BE2C (cell line): Measurements from ENCODE around the gene CHSY3.

Experiments
- DNase-seq: peaks from one replicate; pipeline ENCODE4 v3.0.0-alpha.2; 2020
- H3K27me3 ChIP-seq: fragments of 250-450 bp; sonication (Bioruptor Pico); 2 replicates; pipeline ENCODE4 v1.5.1; 2020; ENCODE audit warnings: mild to moderate bottlenecking
- H3K36me3 ChIP-seq: fragments of 250-450 bp; sonication (Bioruptor Pico); 2 replicates; pipeline ENCODE4 v1.5.1; 2020; ENCODE audit warnings: mild to moderate bottlenecking
- H3K4me1 ChIP-seq: fragments of 250-450 bp; sonication (Bioruptor Pico); 2 replicates; pipeline ENCODE4 v1.5.1; 2020
- H3K4me3 ChIP-seq: 2 replicates; pipeline ENCODE4 v1.5.1; 2011; ENCODE audit warnings: low read depth, low read length
- H3K9me3 ChIP-seq: fragments of 250-450 bp; sonication (Bioruptor Pico); 2 replicates; pipeline ENCODE4 v1.5.1; 2020
- TF ChIP-seq, protein P1 (sequence below): IDR thresholded peaks from 2 replicates; pipeline ENCODE4 v1.5.1; 2012; ENCODE audit warnings: mild to moderate bottlenecking, low read depth, low read length

CHSY3 gene

DNA sequence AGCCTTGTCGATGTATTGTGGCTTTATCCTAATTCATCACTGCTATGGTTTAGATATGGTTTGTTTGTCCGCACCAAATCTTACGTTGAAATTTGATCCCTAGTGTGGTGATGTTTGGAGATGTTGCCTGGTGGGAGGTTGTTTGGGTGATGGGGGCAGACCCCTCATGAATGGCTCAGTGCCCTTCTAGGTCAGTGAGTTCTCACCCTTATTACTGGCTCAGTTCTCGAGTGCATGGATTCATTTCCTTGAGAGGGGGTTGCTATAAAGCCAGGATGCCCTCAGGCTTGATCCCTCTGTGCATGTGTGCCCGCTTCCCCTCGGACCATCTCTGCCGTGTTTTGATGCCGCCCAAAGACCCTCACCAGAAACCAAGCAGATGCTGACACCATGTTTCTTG is 114.4 kb downstream of the CHSY3 start:
- H3K27me3 ChIP-seq: no peaks in the 10 kb centered on the region
- H3K4me3 ChIP-seq: no peak overlapping the region
- DNase-seq: no peak
- no peaks in the 10 kb centered on the region for H3K4me1 ChIP-seq
- TF ChIP-seq, protein P1, sequence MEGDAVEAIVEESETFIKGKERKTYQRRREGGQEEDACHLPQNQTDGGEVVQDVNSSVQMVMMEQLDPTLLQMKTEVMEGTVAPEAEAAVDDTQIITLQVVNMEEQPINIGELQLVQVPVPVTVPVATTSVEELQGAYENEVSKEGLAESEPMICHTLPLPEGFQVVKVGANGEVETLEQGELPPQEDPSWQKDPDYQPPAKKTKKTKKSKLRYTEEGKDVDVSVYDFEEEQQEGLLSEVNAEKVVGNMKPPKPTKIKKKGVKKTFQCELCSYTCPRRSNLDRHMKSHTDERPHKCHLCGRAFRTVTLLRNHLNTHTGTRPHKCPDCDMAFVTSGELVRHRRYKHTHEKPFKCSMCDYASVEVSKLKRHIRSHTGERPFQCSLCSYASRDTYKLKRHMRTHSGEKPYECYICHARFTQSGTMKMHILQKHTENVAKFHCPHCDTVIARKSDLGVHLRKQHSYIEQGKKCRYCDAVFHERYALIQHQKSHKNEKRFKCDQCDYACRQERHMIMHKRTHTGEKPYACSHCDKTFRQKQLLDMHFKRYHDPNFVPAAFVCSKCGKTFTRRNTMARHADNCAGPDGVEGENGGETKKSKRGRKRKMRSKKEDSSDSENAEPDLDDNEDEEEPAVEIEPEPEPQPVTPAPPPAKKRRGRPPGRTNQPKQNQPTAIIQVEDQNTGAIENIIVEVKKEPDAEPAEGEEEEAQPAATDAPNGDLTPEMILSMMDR: no peak
- no peaks in the 10 kb centered on the region; the same call in 1 of the 2 replicates for H3K9me3 ChIP-seq
- no peaks in the 10 kb centered on the region for H3K36me3 ChIP-seq

DNA sequence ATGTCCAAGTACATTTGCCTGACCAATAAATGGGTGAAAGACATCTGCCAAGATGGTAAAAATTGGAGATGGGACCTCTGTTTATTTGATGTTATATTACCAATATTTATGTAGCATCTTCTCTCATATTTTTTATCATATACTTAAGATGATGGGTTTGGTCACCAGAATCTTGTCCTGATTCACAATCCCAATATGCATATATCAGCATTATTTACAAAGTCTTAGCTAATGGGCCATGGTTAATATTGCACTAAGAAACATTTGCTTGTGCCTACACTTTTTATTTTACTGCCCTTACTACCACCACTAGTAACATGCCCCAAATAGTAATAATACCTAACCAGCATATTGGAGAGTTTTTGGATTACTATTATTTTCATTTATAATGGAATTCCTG is 116.7 kb downstream of the CHSY3 start:
- Histone ChIP-seq H3K4me1 (no peaks in the 10 kb centered on the region), H3K9me3 (no peaks in the 10 kb centered on the region; the same call in 1 of the 2 replicates), H3K4me3 (no peak overlapping the region), H3K36me3 (no peaks in the 10 kb centered on the region), H3K27me3 (no peaks in the 10 kb centered on the region)
- TF ChIP-seq, protein P1: no peak
- no peak for DNase-seq

DNA sequence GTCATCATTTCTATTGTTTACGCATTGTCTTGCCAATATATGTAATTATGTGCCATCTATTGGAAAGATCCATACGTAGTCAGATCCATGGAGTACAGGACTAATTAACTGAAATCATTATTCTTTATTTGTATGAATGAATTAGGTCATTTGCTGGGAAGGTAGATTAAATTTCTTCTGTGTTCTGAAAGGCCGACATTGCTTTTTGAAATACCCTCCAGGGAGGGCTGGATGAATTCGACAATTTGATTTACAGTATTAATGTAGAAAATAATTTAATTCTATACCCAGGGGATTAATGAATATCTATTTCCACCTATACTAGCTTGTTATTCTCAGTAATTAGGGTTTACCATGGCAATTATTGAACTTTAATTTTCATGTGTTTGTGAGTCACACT is 117.6 kb downstream of the CHSY3 start:
- TF ChIP-seq, protein P1: no peak
- no peak for DNase-seq
- Histone ChIP-seq H3K4me1 (no peaks in the 10 kb centered on the region), H3K9me3 (no peaks in the 10 kb centered on the region; the same call in 1 of the 2 replicates), H3K36me3 (no peaks in the 10 kb centered on the region), H3K4me3 (no peak overlapping the region), H3K27me3 (no peaks in the 10 kb centered on the region)

DNA sequence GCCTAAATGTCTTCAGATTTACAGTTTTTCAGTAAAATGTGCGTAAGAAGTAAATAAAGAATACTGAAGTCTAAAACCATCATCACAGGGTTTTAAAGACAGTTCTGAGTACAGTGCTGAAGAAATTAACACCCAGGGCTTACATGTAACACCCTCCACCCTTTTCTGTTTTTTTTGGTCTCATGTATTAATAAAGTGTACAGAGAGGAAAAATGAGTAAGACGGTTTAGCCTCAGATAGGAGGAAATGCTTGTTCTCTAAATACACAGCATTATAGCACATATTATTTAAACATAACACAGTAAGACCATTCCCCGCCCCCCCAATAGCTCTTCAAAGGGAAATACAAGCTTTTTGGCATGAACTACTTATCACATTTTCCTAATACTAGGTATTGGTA is 119.3 kb downstream of the CHSY3 start:
- H3K4me3 ChIP-seq: no peak overlapping the region

DNA sequence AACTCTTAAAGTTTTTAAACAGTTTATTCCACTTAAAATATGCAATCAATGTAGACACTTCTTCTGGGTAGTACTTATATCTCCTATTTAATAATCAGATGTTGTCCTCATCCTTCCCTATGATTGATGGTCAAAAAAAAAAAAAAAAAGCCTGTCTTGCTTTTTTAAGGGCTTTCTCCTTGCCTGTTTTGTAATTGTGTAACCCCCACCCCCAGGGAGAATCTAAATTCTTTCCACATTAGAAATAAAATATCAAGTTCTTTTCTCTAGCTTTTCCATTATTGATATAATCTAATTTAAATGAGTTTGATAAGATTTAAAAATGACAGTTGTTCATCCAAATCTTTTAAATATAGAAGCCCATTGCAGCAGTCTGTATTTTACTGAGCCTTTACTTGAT is 119.7 kb downstream of the CHSY3 start:
- H3K36me3 ChIP-seq: no peaks in the 10 kb centered on the region
- no peak for DNase-seq
- no peaks in the 10 kb centered on the region for H3K27me3 ChIP-seq
- H3K9me3 ChIP-seq: no peaks in the 10 kb centered on the region
- no peaks in the 10 kb centered on the region for H3K4me1 ChIP-seq
- no peak overlapping the region for H3K4me3 ChIP-seq
- TF ChIP-seq, protein P1: no peak

More for the DNA sequence above, 119.3 kb downstream of the CHSY3 start:
- TF ChIP-seq, protein P1: no peak
- no peaks in the 10 kb centered on the region for H3K4me1 ChIP-seq
- no peak for DNase-seq
- no peaks in the 10 kb centered on the region for H3K27me3 ChIP-seq
- no peaks in the 10 kb centered on the region for H3K36me3 ChIP-seq
- H3K9me3 ChIP-seq: no peaks in the 10 kb centered on the region

DNA sequence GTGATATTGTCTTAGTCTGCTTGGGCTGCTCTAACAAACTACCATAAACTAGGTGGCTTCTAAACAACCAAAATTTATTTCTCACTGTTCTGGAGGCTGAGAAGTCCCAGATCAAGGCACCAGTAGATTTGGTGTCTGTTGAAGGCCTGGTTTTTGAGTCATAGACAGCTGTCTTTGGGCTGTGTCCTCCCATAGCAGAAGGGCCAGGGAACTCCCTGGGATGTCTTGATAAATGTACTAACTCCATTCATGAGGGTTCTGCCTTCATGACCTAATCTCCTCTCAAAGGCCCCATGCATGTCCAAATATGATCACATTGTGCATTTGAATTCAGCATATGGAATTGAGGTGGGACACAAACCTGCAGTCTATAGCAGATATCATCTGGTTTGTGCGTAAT is 121.2 kb downstream of the CHSY3 start:
- Histone ChIP-seq H3K9me3 (no peaks in the 10 kb centered on the region), H3K4me1 (no peaks in the 10 kb centered on the region), H3K4me3 (no peak overlapping the region), H3K36me3 (no peaks in the 10 kb centered on the region), H3K27me3 (no peaks in the 10 kb centered on the region)
- TF ChIP-seq, protein P1: no peak
- DNase-seq: no peak
